Activated gamma-delta T cell (primary cell): ENCODE measurements around the gene RTBDN.

ENCODE experiments used
- DNase-seq: peaks from one replicate; lab custom pipeline; 2025; lab: John Stamatoyannopoulos, UW

RTBDN gene

GRCh38 chr19:12779162-12779993, 55.0 kb downstream of the RTBDN start:
- no peak for DNase-seq

GRCh38 chr19:12778905-12779161, 55.5 kb downstream of the RTBDN start:
- no peak for DNase-seq

- no peak for DNase-seq
Observed at GRCh38 chr19:12778017-12778904, 56.1 kb downstream of the RTBDN start.

- peak; percentile 58 for DNase-seq
Observed at GRCh38 chr19:12777217-12778016, 57.0 kb downstream of the RTBDN start.
